SW480 (cell line): ENCODE measurements around the gene LRP1B.
"Not testable (repeated sequence)": the region's sequence is repeated elsewhere in the genome, so short reads cannot be mapped to it uniquely, and the experiment has no call there.

ENCODE experiments used
- DNase-seq: peaks from one replicate; pipeline ENCODE4 v3.0.0-alpha.2; 2016; ENCODE audit warnings: low spot score

Gene LRP1B

GRCh38 chr2:140601801-140602200 lies 1529.0 kb downstream of the LRP1B start:
- DNase-seq = no peak

- DNase-seq = no peak
These were observed 1529.5 kb downstream of the LRP1B start for GRCh38 chr2:140601342-140601741.

GRCh38 chr2:140600116-140600515 lies 1530.7 kb downstream of the LRP1B start:
- no peak for DNase-seq

GRCh38 chr2:140597836-140598235 lies 1533.0 kb downstream of the LRP1B start:
- no peak for DNase-seq

GRCh38 chr2:140597205-140597604 lies 1533.6 kb downstream of the LRP1B start:
- no peak for DNase-seq

- no peak for DNase-seq
These were observed 1534.4 kb downstream of the LRP1B start for GRCh38 chr2:140596447-140596846.

GRCh38 chr2:140595107-140595506 lies 1535.7 kb downstream of the LRP1B start:
- DNase-seq = no peak

GRCh38 chr2:140593132-140593531 lies 1537.7 kb downstream of the LRP1B start:
- no peak for DNase-seq

GRCh38 chr2:140589696-140590095 lies 1541.1 kb downstream of the LRP1B start:
- no peak for DNase-seq

GRCh38 chr2:140589273-140589672 lies 1541.5 kb downstream of the LRP1B start:
- DNase-seq = no peak

GRCh38 chr2:140586379-140586778 lies 1544.4 kb downstream of the LRP1B start:
- DNase-seq = no peak

GRCh38 chr2:140585016-140585415 lies 1545.8 kb downstream of the LRP1B start:
- no peak for DNase-seq

GRCh38 chr2:140584471-140584870 lies 1546.3 kb downstream of the LRP1B start:
- DNase-seq = no peak

- no peak for DNase-seq
These were observed 1550.2 kb downstream of the LRP1B start for GRCh38 chr2:140580532-140581151.

GRCh38 chr2:140577453-140577852 lies 1553.4 kb downstream of the LRP1B start:
- no peak for DNase-seq

GRCh38 chr2:140567734-140568133 lies 1563.1 kb downstream of the LRP1B start:
- no peak for DNase-seq

- no peak for DNase-seq
These were observed 1565.1 kb downstream of the LRP1B start for GRCh38 chr2:140565756-140566155.

GRCh38 chr2:140555701-140556100 lies 1575.1 kb downstream of the LRP1B start:
- no peak for DNase-seq

- no peak for DNase-seq
These were observed 1578.2 kb downstream of the LRP1B start for GRCh38 chr2:140552634-140553033.

- DNase-seq = no peak
These were observed 1579.5 kb downstream of the LRP1B start for GRCh38 chr2:140551287-140551686.

- no peak for DNase-seq
These were observed 1580.0 kb downstream of the LRP1B start for GRCh38 chr2:140550821-140551220.

- DNase-seq = not testable (repeated sequence)
These were observed 1586.0 kb downstream of the LRP1B start for GRCh38 chr2:140544769-140545168.

GRCh38 chr2:140542627-140543026 lies 1588.2 kb downstream of the LRP1B start:
- DNase-seq = no peak

- no peak for DNase-seq
These were observed 1591.5 kb downstream of the LRP1B start for GRCh38 chr2:140539242-140539875.
